SK-N-SH treated with all-trans-retinoic acid at 6 μM for 48 hours (cell line): ENCODE results near the gene CATSPER3.

Experiments used
- BACH2 ChIP-seq: fragments of 250-450 bp; sonication (Bioruptor Pico); IDR thresholded peaks from 2 replicates; pipeline ENCODE4 v1.9.0; 2021; ENCODE audit warnings: mild to moderate bottlenecking, borderline replicate concordance
- CSRNP3 ChIP-seq: fragments of 250-450 bp; sonication (Bioruptor Pico); IDR thresholded peaks from 2 replicates; pipeline ENCODE4 v1.5.1; 2021; ENCODE audit warnings: mild to moderate bottlenecking, moderate library complexity
- ESRRG ChIP-seq: fragments of 250-450 bp; sonication (Bioruptor Pico); IDR thresholded peaks from 2 replicates; pipeline ENCODE4 v1.6.1; 2021; ENCODE audit warnings: mild to moderate bottlenecking
- GLIS3 ChIP-seq: fragments of 250-450 bp; sonication (Bioruptor Pico); IDR thresholded peaks from 2 replicates; pipeline ENCODE4 v1.5.0; 2020; ENCODE audit warnings: mild to moderate bottlenecking, moderate library complexity
- ISL1 ChIP-seq: fragments of 250-450 bp; sonication (Bioruptor Pico); IDR thresholded peaks from 2 replicates; pipeline ENCODE4 v2.1.2; 2022; ENCODE audit warnings: mild to moderate bottlenecking, moderate library complexity
- OSR1 ChIP-seq: fragments of 250-450 bp; sonication (Bioruptor Pico); IDR thresholded peaks from 2 replicates; pipeline ENCODE4 v1.8.0; 2022; ENCODE audit warnings: moderate library complexity, mild to moderate bottlenecking, inconsistent platforms
- PATZ1 ChIP-seq: fragments of 250-450 bp; sonication (Bioruptor Pico); IDR thresholded peaks from 2 replicates; pipeline ENCODE4 v1.8.0; 2020; ENCODE audit warnings: mild to moderate bottlenecking, moderate library complexity, borderline replicate concordance
- POU6F1 ChIP-seq: fragments of 250-450 bp; sonication (Bioruptor Pico); IDR thresholded peaks from 2 replicates; pipeline ENCODE4 v1.8.0; 2021; ENCODE audit warnings: low read depth, mild to moderate bottlenecking, moderate library complexity, borderline replicate concordance
- RARB ChIP-seq: fragments of 250-450 bp; sonication (Bioruptor Pico); IDR thresholded peaks from 2 replicates; pipeline ENCODE4 v1.8.0; 2021; ENCODE audit warnings: mild to moderate bottlenecking, moderate library complexity
- SNAI2 ChIP-seq: fragments of 250-450 bp; sonication (Bioruptor Pico); IDR thresholded peaks from 2 replicates; pipeline ENCODE4 v1.5.0; 2020; ENCODE audit warnings: mild to moderate bottlenecking, moderate library complexity
- TSHZ2 ChIP-seq: fragments of 250-450 bp; sonication (Bioruptor Pico); IDR thresholded peaks from 2 replicates; pipeline ENCODE4 v1.5.0; 2020; ENCODE audit warnings: mild to moderate bottlenecking, moderate library complexity
- ZC3H10 ChIP-seq: fragments of 250-450 bp; sonication (Bioruptor Pico); IDR thresholded peaks from 2 replicates; pipeline ENCODE4 v1.5.1; 2021; ENCODE audit warnings: mild to moderate bottlenecking, moderate library complexity
- ZFP30 ChIP-seq: fragments of 450-650 bp; formaldehyde crosslinking; IDR thresholded peaks from 2 replicates; pipeline ENCODE4 v1.5.0; 2022; ENCODE audit warnings: mild to moderate bottlenecking, moderate library complexity
- ZNF8 ChIP-seq: fragments of 450-650 bp; formaldehyde crosslinking; IDR thresholded peaks from 2 replicates; pipeline ENCODE4 v1.5.0; 2020; ENCODE audit warnings: mild to moderate bottlenecking, moderate library complexity

GRCh38 chr5:134995850-134996402 is 28.2 kb downstream of the CATSPER3 start:
- no peak for TF ChIP-seq RARB (CRISPR knock-in tag)
- TF ChIP-seq PATZ1 (CRISPR knock-in tag), result no peak
- no peak for TF ChIP-seq GLIS3 (CRISPR knock-in tag)
- no peak for TF ChIP-seq TSHZ2 (CRISPR knock-in tag)
- TF ChIP-seq POU6F1, result no peak
- no peak for TF ChIP-seq OSR1 (CRISPR knock-in tag)
- TF ChIP-seq ESRRG (CRISPR knock-in tag), result no peak
- no peak for TF ChIP-seq ZNF8 (CRISPR knock-in tag)
- TF ChIP-seq BACH2 (CRISPR knock-in tag), result no peak
- TF ChIP-seq CSRNP3 (CRISPR knock-in tag), result no peak
- TF ChIP-seq SNAI2 (CRISPR knock-in tag), result no peak
- TF ChIP-seq ZFP30, result no peak
- no peak for TF ChIP-seq ZC3H10 (CRISPR knock-in tag)
- no peak for TF ChIP-seq ISL1 (CRISPR knock-in tag)
